GM23248 (cell line): ENCODE measurements around the gene TOX2. TPM values are rescaled to one million over a fixed set of nuclear protein-coding genes. Genes with fewer than 3 reads are reported as not detected.

Experiments used
- DNase-seq: peaks from one replicate; pipeline ENCODE4 v3.0.0-alpha.2; 2015
- H2AFZ ChIP-seq: fragments of 200-600 bp; sonication (generic); 2 replicates; pipeline ENCODE4 v1.6.1; 2016; ENCODE audit warnings: antibody characterized with exemption
- H3F3A ChIP-seq: fragments of 200-600 bp; sonication (generic); 2 replicates; pipeline ENCODE4 v1.6.1; 2016; ENCODE audit warnings: mild to moderate bottlenecking, antibody characterized with exemption, mixed run types; ENCODE audit not compliant: insufficient read depth
- H3K27ac ChIP-seq: fragments of 200-600 bp; sonication (generic); 2 replicates; pipeline ENCODE4 v1.5.1; 2016; ENCODE audit warnings: mild to moderate bottlenecking
- H3K27me3 ChIP-seq: fragments of 200-600 bp; sonication (generic); replicated peaks from 2 replicates; pipeline ENCODE4 v1.6.1; 2016; ENCODE audit warnings: mild to moderate bottlenecking; ENCODE audit not compliant: insufficient read depth
- H3K36me3 ChIP-seq: fragments of 200-600 bp; sonication (generic); 2 replicates; pipeline ENCODE4 v1.6.1; 2016; ENCODE audit warnings: low read depth, mild to moderate bottlenecking
- H3K4me1 ChIP-seq: fragments of 200-600 bp; sonication (generic); 2 replicates; pipeline ENCODE4 v1.6.1; 2016; ENCODE audit warnings: mild to moderate bottlenecking; ENCODE audit not compliant: insufficient read depth
- H3K4me2 ChIP-seq: fragments of 200-600 bp; sonication (generic); one replicate; pipeline ENCODE4 v1.6.1; 2016; ENCODE audit warnings: mild to moderate bottlenecking; ENCODE audit not compliant: unreplicated experiment
- H3K4me3 ChIP-seq: fragments of 200-600 bp; sonication (generic); 2 replicates; pipeline ENCODE4 v1.5.1; 2016; ENCODE audit warnings: mild to moderate bottlenecking
- H3K79me2 ChIP-seq: fragments of 200-600 bp; sonication (generic); 2 replicates; pipeline ENCODE4 v1.6.1; 2016; ENCODE audit warnings: mild to moderate bottlenecking; ENCODE audit not compliant: insufficient read depth
- H3K9ac ChIP-seq: fragments of 200-600 bp; sonication (generic); 2 replicates; pipeline ENCODE4 v1.6.1; 2016; ENCODE audit warnings: mild to moderate bottlenecking
- H3K9me2 ChIP-seq: fragments of 200-600 bp; sonication (generic); 2 replicates; pipeline ENCODE4 v1.6.1; 2016; ENCODE audit warnings: mixed run types, mild to moderate bottlenecking, moderate library complexity; ENCODE audit not compliant: insufficient read depth
- H3K9me3 ChIP-seq: fragments of 200-600 bp; sonication (generic); one replicate; pipeline ENCODE4 v1.6.1; 2017; ENCODE audit warnings: low read depth
- H4K20me1 ChIP-seq: fragments of 200-600 bp; sonication (generic); 2 replicates; pipeline ENCODE4 v1.6.0; 2016; ENCODE audit not compliant: insufficient read depth
- EZH2 ChIP-seq: fragments of 200-600 bp; sonication (generic); IDR thresholded peaks from 2 replicates; pipeline ENCODE4 v1.6.1; 2018; ENCODE audit warnings: antibody characterized with exemption, mild to moderate bottlenecking; ENCODE audit not compliant: insufficient read depth, poor library complexity, severe bottlenecking
- EZH2phosphoT487 ChIP-seq: fragments of 200-600 bp; sonication (generic); IDR thresholded peaks from 2 replicates; pipeline ENCODE4 v1.6.1; 2018; ENCODE audit warnings: antibody characterized with exemption, moderate library complexity, mild to moderate bottlenecking, low read depth; ENCODE audit not compliant: insufficient read depth
- WGBS, 2 experiments: methylation state at CpG; one replicate each; pipeline ENCODE4 v1.1.6; 2015 to 2017; ENCODE audit warnings: low lambda C conversion rate in 2 of 2, low coverage in 1 of 2; ENCODE audit errors: missing lambda C conversion rate in 2 of 2; 5-methylcytosine and 5-hydroxymethylcytosine counted together
- in situ Hi-C: fragments of 300-500 bp; cut with MboI; formaldehyde crosslinking; loops from 2 replicates; pipeline ENCODE4 v1.15.0; 2020
- polyA plus RNA-seq: library from polyadenylated mRNA; unstranded; fragments of >200 nt; fragmentation: Nextera tagmentation; extraction: Ambion mirVana; gene quantifications from 2 replicates; pipeline ENCODE4 v1.2.1, GENCODE V29; 2016
- total RNA-seq: library from RNA; depleted of rRNA; stranded (reverse); fragments of >200 nt; shearing (Covaris generic); gene quantifications from 2 replicates; pipeline ENCODE4 v1.2.3, GENCODE V29; 2014

Gene TOX2
- total and polyA plus RNA-seq, 2 experiments from 2014 or later = 0.97 to 15.9 TPM

DNA sequence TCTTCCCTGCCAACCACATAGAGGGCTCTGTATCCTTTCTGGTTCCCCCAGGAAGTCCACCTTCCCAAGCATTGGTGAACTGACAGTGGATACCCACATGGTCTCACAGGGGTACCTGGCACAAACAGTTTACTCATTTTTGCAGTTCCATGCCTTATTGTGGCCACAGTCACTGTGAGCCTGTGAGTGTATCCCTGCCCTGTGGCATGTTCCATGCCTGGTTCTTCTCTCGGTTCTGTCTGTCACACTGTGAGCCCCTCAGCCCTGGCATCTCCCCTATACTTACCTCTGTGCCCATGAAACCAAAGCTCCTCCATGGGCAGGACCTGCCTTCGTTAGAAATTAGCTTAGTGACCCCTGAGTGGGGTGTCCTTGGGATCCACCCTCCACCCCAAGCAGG, 107.8 kb downstream of the TOX2 start:
- 74 to 98% methylated on average over 2 of the region's 2 CpGs for WGBS, 2 experiments
- H3K4me1 ChIP-seq = peaks cover 21% of the 10 kb centered on the region

GRCh38 chr20:44023515-44024371, 109.1 kb downstream of the TOX2 start:
- TF ChIP-seq EZH2phosphoT487 = no peak
- TF ChIP-seq EZH2 = no peak
- no peaks in the 10 kb centered on the region for H3K9me3 ChIP-seq
- H3K9ac ChIP-seq = no peak overlapping the region
- no peaks in the 10 kb centered on the region for H3K9me2 ChIP-seq
- H3F3A ChIP-seq = peaks cover 12% of the 10 kb centered on the region; the same call in 1 of the 2 replicates
- DNase-seq = no peak
- WGBS, 2 experiments = 84 to 88% methylated on average over 10 of the region's 10 CpGs
- H3K27me3 ChIP-seq = no peaks in the 10 kb centered on the region
- H4K20me1 ChIP-seq = no peaks in the 10 kb centered on the region
- H3K4me1 ChIP-seq = peaks cover 12% of the 10 kb centered on the region
- no peaks in the 10 kb centered on the region for H3K79me2 ChIP-seq
- H2AFZ ChIP-seq = no peak overlapping the region
- in situ Hi-C loops = no loop called here
- H3K27ac ChIP-seq = no peak overlapping the region
- no peaks in the 10 kb centered on the region for H3K36me3 ChIP-seq
- H3K4me3 ChIP-seq = no peak overlapping the region
- H3K4me2 ChIP-seq = no peak overlapping the region

More for the DNA sequence above, 107.8 kb downstream of the TOX2 start:
- Histone ChIP-seq H3K79me2 (no peaks in the 10 kb centered on the region), H3K9ac (no peak overlapping the region), H2AFZ (no peak overlapping the region), H3K9me3 (no peaks in the 10 kb centered on the region), H3K36me3 (no peaks in the 10 kb centered on the region), H3K27ac (no peak overlapping the region), H3K9me2 (no peaks in the 10 kb centered on the region), H4K20me1 (no peaks in the 10 kb centered on the region), H3K4me2 (no peak overlapping the region), H3K27me3 (no peaks in the 10 kb centered on the region), H3K4me3 (no peak overlapping the region), H3F3A (peaks cover 19% of the 10 kb centered on the region; the same call in 1 of the 2 replicates)
- in situ Hi-C loops = no loop called here
- DNase-seq = no peak
- TF ChIP-seq EZH2phosphoT487 = no peak
- no peak for TF ChIP-seq EZH2

GRCh38 chr20:44024820-44025580, 110.3 kb downstream of the TOX2 start:
- H4K20me1 ChIP-seq = no peaks in the 10 kb centered on the region
- H2AFZ ChIP-seq = no peak overlapping the region
- no peak for DNase-seq
- no peaks in the 10 kb centered on the region for H3K9me3 ChIP-seq
- no peaks in the 10 kb centered on the region for H3K9me2 ChIP-seq
- H3K4me3 ChIP-seq = no peak overlapping the region
- H3F3A ChIP-seq = no peaks in the 10 kb centered on the region
- H3K4me1 ChIP-seq = peaks cover 10% of the 10 kb centered on the region
- H3K79me2 ChIP-seq = no peaks in the 10 kb centered on the region
- WGBS, 2 experiments = 67 to 78% methylated on average over 7 of the region's 7 CpGs
- in situ Hi-C loops = no loop called here
- H3K36me3 ChIP-seq = no peaks in the 10 kb centered on the region
- H3K9ac ChIP-seq = no peak overlapping the region
- no peaks in the 10 kb centered on the region for H3K27me3 ChIP-seq
- no peak overlapping the region for H3K4me2 ChIP-seq
- H3K27ac ChIP-seq = no peak overlapping the region
- TF ChIP-seq EZH2phosphoT487 (no peak), EZH2 (no peak)

DNA sequence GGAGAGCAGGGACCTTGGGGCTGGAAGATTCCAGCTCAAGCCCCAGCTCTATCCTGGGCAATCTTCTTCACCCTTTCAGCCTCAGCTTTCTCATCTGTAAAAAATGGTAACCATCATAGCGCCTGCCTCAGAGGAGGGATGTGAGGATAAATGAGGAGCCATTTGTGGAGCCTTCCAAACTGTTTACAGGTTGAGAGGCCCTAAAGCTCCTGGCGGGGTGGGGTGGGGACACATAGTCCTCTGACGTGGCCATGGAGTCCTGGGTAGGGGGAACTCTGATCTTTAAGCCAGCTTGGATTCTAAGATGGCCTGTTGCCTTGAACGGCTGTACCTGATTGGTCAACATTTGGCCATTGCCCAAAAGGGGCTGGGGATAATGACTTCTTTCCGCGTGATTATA, 111.1 kb downstream of the TOX2 start:
- in situ Hi-C loops = no loop called here
- peaks cover 10% of the 10 kb centered on the region for H3K4me1 ChIP-seq
- no peaks in the 10 kb centered on the region for H3K79me2 ChIP-seq
- no peaks in the 10 kb centered on the region for H3F3A ChIP-seq
- TF ChIP-seq EZH2phosphoT487 = no peak
- TF ChIP-seq EZH2 = no peak
- 88 to 94% methylated on average over 6 of the region's 6 CpGs for WGBS, 2 experiments
- H3K27ac ChIP-seq = no peak overlapping the region
- H3K27me3 ChIP-seq = no peaks in the 10 kb centered on the region
- H3K9me3 ChIP-seq = no peaks in the 10 kb centered on the region
- no peak overlapping the region for H3K9ac ChIP-seq
- H3K9me2 ChIP-seq = no peaks in the 10 kb centered on the region
- DNase-seq = no peak
- H3K36me3 ChIP-seq = no peaks in the 10 kb centered on the region
- no peak overlapping the region for H2AFZ ChIP-seq
- H3K4me3 ChIP-seq = no peak overlapping the region
- no peak overlapping the region for H3K4me2 ChIP-seq
- no peaks in the 10 kb centered on the region for H4K20me1 ChIP-seq
